HepG2 (cell line): ENCODE measurements around the gene BOD1L1. TPM values are rescaled to one million over a fixed set of nuclear protein-coding genes. Genes with fewer than 3 reads are reported as not detected.

Experiments
- ATAC-seq: fragments of 200-7000 bp; cut with Tn5 transposase; 3 replicates; pipeline ENCODE4 v1.9.1; 2020; ENCODE audit warnings: mild to moderate bottlenecking, moderate library complexity
- BruUV-seq: library from RNA; stranded (reverse); fragments of 400-500 nt; replicated peaks from 2 replicates; lab custom pipeline; 2021; lab: Mats Ljungman, UMichigan
- CTCF ChIA-PET: fragments of 300-600 bp; formaldehyde crosslinking; extraction: SDS; loops from one replicate; lab custom pipeline; 2021; ENCODE audit warnings: low total read pairs, inconsistent platforms, low intra/inter-chr PET ratio; lab: Yijun Ruan, JAX
- POLR2A ChIA-PET: fragments of 350-600 bp; sonication (Branson Sonifier 250); formaldehyde crosslinking; loops from one replicate; lab custom pipeline; 2020; ENCODE audit warnings: antibody characterized with exemption, inconsistent platforms; lab: Yijun Ruan, JAX
- DNase-seq: peaks from one replicate; pipeline ENCODE4 v3.0.0-alpha.2; 2015; ENCODE audit warnings: low spot score
- FAIRE-seq: peaks from 3 replicates; lab custom pipeline; 2011; peaks lifted over from hg19 to GRCh38; lab: Jason Lieb, UNC
- H2AFZ ChIP-seq: one replicate; pipeline ENCODE4 v1.6.1; 2011; ENCODE audit warnings: low read length, inconsistent platforms
- H3K27ac ChIP-seq: fragments of 300-600 bp; 3 replicates; pipeline ENCODE4 v1.8.0; 2011; ENCODE audit warnings: mixed run types, mild to moderate bottlenecking, mixed read lengths, low read length, inconsistent platforms; ENCODE audit not compliant: insufficient read depth; ENCODE audit errors: extremely low read length
- H3K27me3 ChIP-seq, 2 experiments: fragments of 200-600 bp in 1 of 2; 2 replicates in 1 of 2; 3 replicates in 1 of 2; pipeline versions ENCODE4 v1.6.0 to v1.8.0; 2011; ENCODE audit warnings: low read length in 2 of 2, mild to moderate bottlenecking in 2 of 2, moderate library complexity in 2 of 2, inconsistent platforms in 1 of 2; ENCODE audit not compliant: insufficient read depth in 2 of 2, control insufficient read depth in 1 of 2
- H3K36me3 ChIP-seq, 2 experiments: fragments of 200-600 bp in 1 of 2; replicated peaks in 1 of 2; 2 replicates in 1 of 2; 3 replicates in 1 of 2; pipeline versions ENCODE4 v1.5.1 to v1.8.0; 2011; ENCODE audit warnings: low read length in 2 of 2, inconsistent platforms in 1 of 2; ENCODE audit not compliant: insufficient read depth in 2 of 2, control insufficient read depth in 1 of 2
- H3K4me1 ChIP-seq: 2 replicates; pipeline ENCODE4 v1.5.1; 2012; ENCODE audit warnings: low read length, inconsistent platforms; ENCODE audit not compliant: insufficient read depth
- H3K4me2 ChIP-seq: 2 replicates; pipeline ENCODE4 v1.6.0; 2011; ENCODE audit warnings: low read depth, low read length, inconsistent platforms
- H3K4me3 ChIP-seq, 3 experiments: fragments of 200-600 bp in 1 of 3; sonication (generic), shearing (Covaris generic) in 1 of 3; replicated peaks in 1 of 3; 2 replicates each; pipeline ENCODE4 v1.5.1; 2011 to 2016; ENCODE audit warnings: low read length in 3 of 3, inconsistent platforms in 2 of 3, low read depth in 2 of 3, mild to moderate bottlenecking in 2 of 3, control low read depth in 1 of 3, mixed read lengths in 1 of 3; ENCODE audit not compliant: insufficient read depth in 1 of 3
- H3K79me2 ChIP-seq: one replicate; pipeline ENCODE4 v1.6.1; 2011; ENCODE audit warnings: low read length, inconsistent platforms; ENCODE audit not compliant: insufficient read depth
- H3K9ac ChIP-seq: 2 replicates; pipeline ENCODE4 v1.6.0; 2011; ENCODE audit warnings: mild to moderate bottlenecking, low read depth, low read length, inconsistent platforms; ENCODE audit not compliant: insufficient read depth
- H3K9me3 ChIP-seq: 2 replicates; pipeline ENCODE4 v1.5.1; 2012; ENCODE audit warnings: mild to moderate bottlenecking, low read length
- H4K20me1 ChIP-seq: 2 replicates; pipeline ENCODE4 v1.6.0; 2011; ENCODE audit warnings: inconsistent platforms, mild to moderate bottlenecking, low read length, moderate library complexity; ENCODE audit not compliant: insufficient read depth
- HMGA1 ChIP-seq: sonication (generic); formaldehyde crosslinking; conservative IDR thresholded peaks from 2 replicates; pipeline ENCODE4 v1.4.0; 2020; ENCODE audit warnings: missing genetic modification reagents
- HNRNPH1 ChIP-seq: fragments of 200-400 bp; formaldehyde crosslinking; optimal IDR thresholded peaks from 2 replicates; pipeline ENCODE3; 2017; ENCODE audit warnings: mild to moderate bottlenecking, low read depth, low read length
- MIER2 ChIP-seq: IDR thresholded peaks from 2 replicates; pipeline ENCODE4 v1.6.1; 2016; ENCODE audit warnings: missing biosample characterization, missing genetic modification reagents
- ZNF251 ChIP-seq: sonication (generic); formaldehyde crosslinking; IDR thresholded peaks from 2 replicates; pipeline ENCODE4 v1.9.0; 2021; ENCODE audit warnings: mild to moderate bottlenecking, missing genetic modification reagents
- ZNF326 ChIP-seq: sonication (generic); formaldehyde crosslinking; IDR thresholded peaks from 2 replicates; pipeline ENCODE4 v1.4.0; 2020; ENCODE audit warnings: missing genetic modification reagents, borderline replicate concordance
- ZNF572 ChIP-seq: sonication (generic); formaldehyde crosslinking; IDR thresholded peaks from 2 replicates; pipeline ENCODE4 v1.5.1; 2020; ENCODE audit warnings: mild to moderate bottlenecking, missing genetic modification reagents
- ZNF781 ChIP-seq: sonication (generic); formaldehyde crosslinking; IDR thresholded peaks from 2 replicates; pipeline ENCODE4 v1.5.1; 2020; ENCODE audit warnings: borderline replicate concordance, mild to moderate bottlenecking, missing genetic modification reagents; ENCODE audit errors: not compliant biosample characterization
- ZSCAN21 ChIP-seq: sonication (generic); formaldehyde crosslinking; IDR thresholded peaks from 2 replicates; pipeline ENCODE4 v1.8.0; 2022; ENCODE audit warnings: mild to moderate bottlenecking, missing genetic modification reagents, moderate library complexity, borderline replicate concordance
- WGBS: methylation state at CpG from one replicate; pipeline ENCODE4 v1.1.6; 2017; ENCODE audit warnings: low lambda C conversion rate; 5-methylcytosine and 5-hydroxymethylcytosine counted together
- in situ Hi-C: cut with HindIII; loops from 2 replicates; pipeline ENCODE4 v1.10.0; 2017; ENCODE audit warnings: low pct_unique_long_range_greater_than_20kb; ENCODE audit not compliant: extremely low pct_ligation_motif_present
- intact Hi-C: fragments of 100-400 bp; cut with micrococcal nuclease; formaldehyde crosslinking; loops from one replicate; pipeline ENCODE4 v1.10.0; 2022; ENCODE audit not compliant: unreplicated experiment
- polyA plus RNA-seq, 8 experiments: library from polyadenylated mRNA; depleted of rRNA in 3 of 8; stranded (reverse) in 7 of 8; unstranded in 1 of 8; fragments of >200 nt; fragmentation: Illumina TruSeq in 4 of 8; extraction: Trizol in 4 of 8; gene quantifications; 2 replicates each; pipeline versions ENCODE4 v1.2.1 to v1.2.3, GENCODE V29; 2011 to 2016; ENCODE audit warnings: low read depth in 4 of 8, missing spikeins in 1 of 8, mixed read lengths in 1 of 8; ENCODE audit not compliant: insufficient read depth in 1 of 8
- total RNA-seq, 5 experiments: library from RNA; depleted of rRNA; stranded (reverse); fragments of >200 nt; fragmentation: Illumina TruSeq; extraction: Trizol; gene quantifications; 2 replicates each; pipeline ENCODE4 v1.2.3, GENCODE V29; 2016; ENCODE audit warnings: low read depth in 1 of 5
- TF ChIP-seq, protein P1 (sequence below): sonication (generic); formaldehyde crosslinking; conservative IDR thresholded peaks from 2 replicates; pipeline ENCODE4 v1.4.0; 2020; ENCODE audit warnings: mild to moderate bottlenecking, missing genetic modification reagents, moderate library complexity
- TF ChIP-seq, protein P2 (sequence below): sonication (generic); formaldehyde crosslinking; IDR thresholded peaks from 2 replicates; pipeline ENCODE4 v1.8.0; 2022; ENCODE audit warnings: mild to moderate bottlenecking, missing genetic modification reagents, moderate library complexity
- TF ChIP-seq, protein P3 (sequence below): sonication (generic); formaldehyde crosslinking; IDR thresholded peaks from 2 replicates; pipeline ENCODE4 v1.5.0; 2020; ENCODE audit warnings: mild to moderate bottlenecking, low read depth, missing genetic modification reagents, borderline replicate concordance

The BOD1L1 gene
- total and polyA plus RNA-seq, 2 of the 13 experiments (the other 11 are each of a cell fraction or from before 2014, with no cell fraction given), result 11.7 to 17.9 TPM

DNA sequence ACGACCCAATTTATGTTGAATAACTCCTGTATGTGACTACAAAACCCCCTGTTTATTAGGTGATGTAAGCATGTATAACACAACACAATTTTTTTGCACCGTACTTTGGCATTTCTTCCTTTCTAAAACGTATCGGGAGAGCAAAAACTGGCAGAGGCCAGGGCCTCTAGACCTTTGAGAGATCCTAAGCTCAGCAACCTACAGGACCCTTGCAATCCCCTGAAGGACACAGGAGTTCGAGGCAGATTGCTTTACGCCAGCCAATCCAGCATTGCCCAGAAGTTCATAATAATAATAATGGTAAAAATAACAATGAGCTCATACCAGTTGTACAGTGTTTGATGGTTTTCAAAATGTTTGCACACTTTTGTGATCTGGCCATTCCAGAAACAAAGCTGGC is 90.9 kb downstream of the BOD1L1 start:
- Histone ChIP-seq H3K4me1 (peaks cover 38% of the 10 kb centered on the region), H3K27me3 (peaks cover 13 to 92% of the 10 kb centered on the region in 2 experiments; a peak in 4 of 5 replicates), H3K4me3 (no peak overlapping the region), H3K4me2 (no peak overlapping the region), H3K9me3 (no peaks in the 10 kb centered on the region), H3K9ac (no peak overlapping the region), H4K20me1 (0 out of 2 replicates have a peak, but pooled peaks cover 2% of the 10 kb centered on the region), H3K79me2 (no peaks in the 10 kb centered on the region), H3K36me3 (no peaks in the 10 kb centered on the region)
- POLR2A ChIA-PET, result no interaction called here
- WGBS, result 40% methylated on average over 6 of the region's 6 CpGs
- FAIRE-seq, result no peak
- intact Hi-C loops, result no loop called here
- no TSS peak for BruUV-seq
- no peak for DNase-seq
- no peak for TF ChIP-seq ZSCAN21
- TF ChIP-seq HNRNPH1, result no peak
- TF ChIP-seq, protein P1, sequence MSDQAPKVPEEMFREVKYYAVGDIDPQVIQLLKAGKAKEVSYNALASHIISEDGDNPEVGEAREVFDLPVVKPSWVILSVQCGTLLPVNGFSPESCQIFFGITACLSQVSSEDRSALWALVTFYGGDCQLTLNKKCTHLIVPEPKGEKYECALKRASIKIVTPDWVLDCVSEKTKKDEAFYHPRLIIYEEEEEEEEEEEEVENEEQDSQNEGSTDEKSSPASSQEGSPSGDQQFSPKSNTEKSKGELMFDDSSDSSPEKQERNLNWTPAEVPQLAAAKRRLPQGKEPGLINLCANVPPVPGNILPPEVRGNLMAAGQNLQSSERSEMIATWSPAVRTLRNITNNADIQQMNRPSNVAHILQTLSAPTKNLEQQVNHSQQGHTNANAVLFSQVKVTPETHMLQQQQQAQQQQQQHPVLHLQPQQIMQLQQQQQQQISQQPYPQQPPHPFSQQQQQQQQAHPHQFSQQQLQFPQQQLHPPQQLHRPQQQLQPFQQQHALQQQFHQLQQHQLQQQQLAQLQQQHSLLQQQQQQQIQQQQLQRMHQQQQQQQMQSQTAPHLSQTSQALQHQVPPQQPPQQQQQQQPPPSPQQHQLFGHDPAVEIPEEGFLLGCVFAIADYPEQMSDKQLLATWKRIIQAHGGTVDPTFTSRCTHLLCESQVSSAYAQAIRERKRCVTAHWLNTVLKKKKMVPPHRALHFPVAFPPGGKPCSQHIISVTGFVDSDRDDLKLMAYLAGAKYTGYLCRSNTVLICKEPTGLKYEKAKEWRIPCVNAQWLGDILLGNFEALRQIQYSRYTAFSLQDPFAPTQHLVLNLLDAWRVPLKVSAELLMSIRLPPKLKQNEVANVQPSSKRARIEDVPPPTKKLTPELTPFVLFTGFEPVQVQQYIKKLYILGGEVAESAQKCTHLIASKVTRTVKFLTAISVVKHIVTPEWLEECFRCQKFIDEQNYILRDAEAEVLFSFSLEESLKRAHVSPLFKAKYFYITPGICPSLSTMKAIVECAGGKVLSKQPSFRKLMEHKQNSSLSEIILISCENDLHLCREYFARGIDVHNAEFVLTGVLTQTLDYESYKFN (CRISPR knock-in tag), result no peak
- TF ChIP-seq ZNF326 (CRISPR knock-in tag), result no peak
- TF ChIP-seq, protein P2, sequence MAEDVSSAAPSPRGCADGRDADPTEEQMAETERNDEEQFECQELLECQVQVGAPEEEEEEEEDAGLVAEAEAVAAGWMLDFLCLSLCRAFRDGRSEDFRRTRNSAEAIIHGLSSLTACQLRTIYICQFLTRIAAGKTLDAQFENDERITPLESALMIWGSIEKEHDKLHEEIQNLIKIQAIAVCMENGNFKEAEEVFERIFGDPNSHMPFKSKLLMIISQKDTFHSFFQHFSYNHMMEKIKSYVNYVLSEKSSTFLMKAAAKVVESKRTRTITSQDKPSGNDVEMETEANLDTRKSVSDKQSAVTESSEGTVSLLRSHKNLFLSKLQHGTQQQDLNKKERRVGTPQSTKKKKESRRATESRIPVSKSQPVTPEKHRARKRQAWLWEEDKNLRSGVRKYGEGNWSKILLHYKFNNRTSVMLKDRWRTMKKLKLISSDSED, result no peak
- TF ChIP-seq MIER2 (CRISPR knock-in tag), result no peak
- TF ChIP-seq HMGA1 (CRISPR knock-in tag), result no peak
- TF ChIP-seq, protein P3, sequence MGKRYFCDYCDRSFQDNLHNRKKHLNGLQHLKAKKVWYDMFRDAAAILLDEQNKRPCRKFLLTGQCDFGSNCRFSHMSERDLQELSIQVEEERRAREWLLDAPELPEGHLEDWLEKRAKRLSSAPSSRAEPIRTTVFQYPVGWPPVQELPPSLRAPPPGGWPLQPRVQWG (CRISPR knock-in tag), result no peak
- TF ChIP-seq ZNF781 (CRISPR knock-in tag), result no peak
- no peak for TF ChIP-seq ZNF251 (CRISPR knock-in tag)
- no peak for TF ChIP-seq ZNF572
- TF ChIP-seq, all 625 proteins: peak for 0
- no peak overlapping the region for H2AFZ ChIP-seq
- ATAC-seq, result no peak
- in situ Hi-C loops, result no loop called here
- CTCF ChIA-PET, result no interaction called here
- H3K27ac ChIP-seq, result no peak overlapping the region
